NCI-H774 (cell line): ENCODE measurements around the gene KLHDC4.

Experiments used
- DNase-seq: peaks from one replicate; lab custom pipeline; 2025; lab: John Stamatoyannopoulos, UW

KLHDC4 gene

DNA sequence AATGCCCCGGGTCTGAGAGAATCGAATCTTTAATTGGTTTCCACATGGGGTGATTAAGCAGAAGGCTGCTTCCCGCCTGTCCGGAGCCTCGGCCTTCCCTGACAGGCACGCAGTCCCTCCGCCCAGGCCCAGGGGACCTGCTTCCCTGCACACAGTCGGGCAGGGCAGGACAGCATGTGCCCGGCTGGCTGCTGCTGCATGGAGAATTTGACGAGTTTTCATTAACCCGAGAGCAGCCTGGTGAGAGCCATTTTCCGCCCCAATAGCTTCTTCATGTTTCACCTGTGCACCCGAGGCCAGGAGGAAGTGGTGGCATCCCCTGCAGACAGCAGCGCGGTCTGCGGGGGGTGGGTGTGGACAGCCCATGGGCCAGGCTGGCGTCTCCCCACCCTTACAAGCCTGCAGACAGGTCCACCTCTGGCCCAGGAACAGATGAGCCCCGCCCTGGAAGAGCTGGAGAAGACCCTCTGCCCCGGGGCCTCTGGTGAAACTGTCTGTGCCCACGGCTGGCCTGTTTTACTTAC is 67.0 kb downstream of the KLHDC4 start:
- DNase-seq = no peak

GRCh38 chr16:87698241-87698640 is 67.5 kb downstream of the KLHDC4 start:
- no peak for DNase-seq

DNA sequence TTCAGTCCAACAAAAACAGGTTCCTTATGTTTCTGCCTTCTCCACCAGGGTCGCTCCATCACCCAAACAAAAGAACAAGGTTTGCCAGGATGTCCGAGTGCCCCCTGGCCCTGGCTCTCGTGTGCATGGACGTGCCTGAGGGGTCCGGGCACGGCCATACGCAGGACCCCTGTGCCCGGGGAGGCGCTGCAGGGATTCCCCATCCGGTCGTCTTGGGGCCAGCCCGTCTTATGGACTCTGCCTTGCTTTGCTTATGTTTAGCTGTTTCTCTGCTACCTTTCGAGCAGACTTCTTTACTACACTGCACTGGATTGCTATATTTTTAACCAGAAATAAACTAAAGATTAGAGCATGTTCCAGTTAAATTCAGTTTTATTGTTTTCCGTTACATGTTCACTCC is 68.0 kb downstream of the KLHDC4 start:
- no peak for DNase-seq

- DNase-seq = no peak
Observed at GRCh38 chr16:87697256-87697655, 68.5 kb downstream of the KLHDC4 start.

DNA sequence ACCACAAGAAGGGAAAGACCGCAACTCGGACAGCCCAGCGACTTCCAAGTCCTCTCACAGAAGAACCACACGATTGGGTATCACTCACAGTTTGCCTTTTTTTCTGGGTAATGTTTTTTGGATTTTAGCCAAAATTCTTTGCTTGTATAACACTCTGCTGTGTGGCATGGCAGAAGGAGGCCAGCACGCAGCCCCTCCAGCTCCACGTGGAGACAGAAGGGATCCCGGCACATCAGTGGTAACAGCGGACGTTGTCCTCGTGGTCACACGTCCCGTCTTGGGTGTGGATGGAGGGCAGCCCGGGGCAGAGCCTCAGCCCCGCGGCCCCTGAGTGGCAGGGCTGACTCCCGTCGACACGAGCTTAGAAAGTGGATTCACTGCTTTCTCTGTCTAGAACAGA is 69.1 kb downstream of the KLHDC4 start:
- DNase-seq = no peak

DNA sequence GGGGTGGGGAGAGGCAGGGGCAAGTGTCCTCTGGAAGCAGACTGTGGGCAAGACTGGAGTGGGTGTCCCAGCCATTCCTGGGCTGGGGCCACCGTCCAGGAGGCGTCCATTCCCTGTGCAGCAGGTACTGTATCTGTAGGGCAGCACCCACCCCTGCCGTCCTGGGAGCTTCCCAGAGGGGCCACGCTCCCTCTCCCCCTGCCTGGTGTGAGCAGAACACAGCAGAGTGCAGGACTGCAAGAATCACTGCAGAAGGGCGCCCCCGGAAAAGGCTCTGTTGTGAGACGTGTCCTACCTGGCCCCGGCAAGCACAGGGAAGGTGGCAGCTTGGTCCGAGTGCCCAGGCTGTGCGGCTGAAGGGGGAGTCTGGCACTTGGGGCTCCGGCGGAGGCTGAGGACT is 70.3 kb downstream of the KLHDC4 start:
- no peak for DNase-seq

DNA sequence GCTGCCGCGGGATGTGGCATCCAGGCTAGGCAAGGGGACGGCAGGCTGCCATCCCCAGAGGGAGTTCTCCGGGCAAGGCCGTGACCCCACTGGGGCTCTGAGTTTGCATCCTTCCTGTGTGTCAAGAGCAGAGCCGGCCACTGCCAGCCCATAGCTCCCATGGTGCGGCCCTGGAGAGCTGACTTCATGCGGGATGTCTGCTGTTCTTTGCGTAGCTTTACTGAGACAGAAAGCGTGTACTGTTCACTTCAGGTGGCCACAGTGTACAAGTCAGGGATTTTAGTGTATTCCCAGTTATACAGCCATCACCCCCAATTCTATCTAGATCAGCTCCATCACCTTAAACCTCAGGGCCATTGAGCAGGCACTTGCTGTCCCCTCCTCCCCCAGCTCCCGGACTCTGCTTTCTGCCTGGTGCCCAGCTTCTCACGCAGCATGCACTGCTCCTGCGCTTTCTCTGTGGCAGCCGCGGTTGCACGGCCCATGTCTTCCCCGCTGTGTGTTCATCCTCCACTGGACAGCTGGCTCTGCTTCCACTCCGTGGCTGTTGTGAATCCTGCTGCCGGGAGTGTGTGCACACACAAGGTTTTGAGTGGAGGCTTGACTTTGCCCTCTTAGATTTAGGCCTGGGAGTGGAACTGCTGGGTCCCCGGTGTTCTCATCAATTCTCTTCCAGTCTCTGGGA is 71.2 kb downstream of the KLHDC4 start:
- DNase-seq = no peak

DNA sequence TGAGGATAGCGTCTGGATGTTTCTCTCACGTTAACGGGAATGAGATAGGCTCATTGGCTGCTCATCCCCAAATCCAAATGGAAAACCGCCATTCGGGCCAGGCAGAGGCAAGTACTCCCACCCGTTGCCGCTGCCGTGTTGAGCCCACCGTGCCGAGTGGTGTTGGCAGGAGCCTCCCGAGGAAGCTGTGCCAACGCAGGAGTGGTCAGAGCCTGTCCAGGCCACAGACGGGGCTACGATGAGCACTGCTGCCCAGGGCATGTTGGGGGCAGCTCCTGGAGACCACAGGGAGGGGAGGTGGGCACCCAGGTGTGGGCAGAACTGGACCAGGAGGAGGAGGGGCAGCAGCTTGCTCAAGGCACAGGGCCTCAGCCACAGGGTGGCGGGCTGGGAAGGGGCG is 72.0 kb downstream of the KLHDC4 start:
- no peak for DNase-seq

GRCh38 chr16:87692756-87693155 is 73.0 kb downstream of the KLHDC4 start:
- no peak for DNase-seq

DNA sequence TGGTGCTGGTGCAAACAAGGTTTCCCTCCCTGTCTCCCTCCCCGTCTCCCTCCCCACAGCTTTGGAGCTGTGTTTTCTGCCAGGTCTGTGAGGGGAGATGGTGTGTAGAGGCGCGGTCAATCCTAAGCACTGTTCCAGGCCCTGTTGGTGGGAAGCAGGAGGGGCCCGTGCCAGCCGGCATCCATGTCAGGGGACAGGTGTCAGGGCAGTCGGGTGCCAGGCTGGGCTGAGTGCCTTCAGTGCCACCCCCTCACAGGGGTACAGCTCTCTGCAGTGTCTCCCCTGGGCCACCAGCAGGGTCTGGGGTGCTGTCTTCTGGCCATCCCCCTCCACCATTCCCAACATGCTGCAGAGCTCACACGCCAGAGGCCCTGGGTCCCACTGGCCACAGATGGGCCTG is 73.6 kb downstream of the KLHDC4 start:
- no peak for DNase-seq

DNA sequence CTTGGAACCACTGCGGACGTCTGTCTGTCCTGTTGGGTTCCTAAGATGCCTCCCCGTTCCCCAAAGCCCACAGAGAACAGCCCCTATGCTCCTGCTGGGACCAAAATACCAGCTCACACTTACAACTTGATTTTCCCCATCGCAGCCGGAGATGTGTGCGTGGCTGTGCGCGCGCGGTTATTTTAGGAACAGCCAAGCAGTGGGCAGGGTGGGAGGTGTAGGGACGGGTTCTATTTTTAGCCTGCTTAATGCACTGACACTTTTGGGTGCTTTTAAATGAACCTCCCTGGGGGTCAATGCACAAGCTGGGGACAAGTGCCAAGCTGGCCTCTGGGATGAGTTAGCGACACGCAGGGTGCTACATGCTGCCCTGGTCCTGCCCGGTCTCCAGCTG is 74.1 kb downstream of the KLHDC4 start:
- no peak for DNase-seq

DNA sequence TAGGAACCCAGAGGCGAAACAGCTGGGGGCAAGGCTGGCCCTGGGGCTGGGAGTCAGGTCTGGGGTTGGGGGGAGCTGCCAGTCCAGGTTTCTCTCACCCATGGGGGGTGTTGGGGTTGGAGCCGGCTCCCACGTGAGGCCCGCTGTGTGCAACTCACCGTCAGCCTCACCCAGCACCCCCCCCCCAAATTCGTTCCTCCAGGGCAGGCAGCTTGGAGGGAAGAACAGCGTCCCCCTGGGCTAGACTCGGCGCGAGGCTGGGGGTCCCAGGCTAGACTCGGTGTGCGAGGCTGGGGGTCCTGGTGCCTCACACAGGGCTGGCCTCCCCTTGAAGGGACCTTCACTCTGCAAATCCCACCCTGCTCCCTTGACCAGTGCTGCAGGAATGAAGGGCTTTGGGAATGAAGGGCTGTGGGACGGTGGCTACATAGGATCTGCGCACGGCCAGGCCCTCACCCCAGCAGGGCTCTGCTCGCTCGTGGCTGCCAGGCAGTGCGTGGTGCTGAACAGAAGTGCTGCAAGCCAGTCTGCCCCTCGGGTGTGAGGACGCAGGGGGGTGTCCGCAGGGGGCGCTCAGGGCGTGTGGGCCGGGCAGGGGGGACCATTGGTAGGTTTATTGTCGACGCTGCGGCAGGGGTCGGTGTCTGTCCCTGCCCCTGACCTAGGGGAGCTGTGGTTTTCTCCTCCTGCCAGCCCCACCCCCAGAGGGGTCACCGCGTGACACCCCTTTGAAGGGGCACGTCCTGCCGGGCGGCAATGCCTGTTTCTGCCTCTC is 74.7 kb downstream of the KLHDC4 start:
- DNase-seq = no peak

DNA sequence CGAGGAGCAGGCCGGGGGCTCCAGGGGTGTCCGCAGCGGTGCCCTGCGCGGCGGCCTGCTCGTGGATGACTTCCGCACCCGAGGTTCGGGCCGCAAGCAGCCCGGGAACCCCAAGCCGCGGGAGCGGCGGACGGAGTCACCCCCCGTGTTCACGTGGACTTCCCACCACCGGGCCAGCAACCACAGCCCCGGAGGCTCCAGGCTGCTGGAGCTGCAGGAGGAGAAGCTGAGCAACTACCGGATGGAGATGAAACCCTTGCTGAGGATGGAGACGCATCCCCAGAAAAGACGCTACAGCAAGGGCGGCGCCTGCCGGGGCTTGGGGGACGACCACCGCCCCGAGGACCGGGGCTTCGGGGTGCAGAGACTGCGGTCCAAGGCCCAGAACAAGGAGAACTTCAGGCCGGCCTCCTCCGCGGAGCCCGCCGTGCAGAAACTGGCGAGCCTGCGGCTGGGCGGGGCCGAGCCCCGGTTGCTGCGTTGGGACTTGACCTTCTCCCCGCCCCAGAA is 75.8 kb downstream of the KLHDC4 start:
- DNase-seq = no peak

DNA sequence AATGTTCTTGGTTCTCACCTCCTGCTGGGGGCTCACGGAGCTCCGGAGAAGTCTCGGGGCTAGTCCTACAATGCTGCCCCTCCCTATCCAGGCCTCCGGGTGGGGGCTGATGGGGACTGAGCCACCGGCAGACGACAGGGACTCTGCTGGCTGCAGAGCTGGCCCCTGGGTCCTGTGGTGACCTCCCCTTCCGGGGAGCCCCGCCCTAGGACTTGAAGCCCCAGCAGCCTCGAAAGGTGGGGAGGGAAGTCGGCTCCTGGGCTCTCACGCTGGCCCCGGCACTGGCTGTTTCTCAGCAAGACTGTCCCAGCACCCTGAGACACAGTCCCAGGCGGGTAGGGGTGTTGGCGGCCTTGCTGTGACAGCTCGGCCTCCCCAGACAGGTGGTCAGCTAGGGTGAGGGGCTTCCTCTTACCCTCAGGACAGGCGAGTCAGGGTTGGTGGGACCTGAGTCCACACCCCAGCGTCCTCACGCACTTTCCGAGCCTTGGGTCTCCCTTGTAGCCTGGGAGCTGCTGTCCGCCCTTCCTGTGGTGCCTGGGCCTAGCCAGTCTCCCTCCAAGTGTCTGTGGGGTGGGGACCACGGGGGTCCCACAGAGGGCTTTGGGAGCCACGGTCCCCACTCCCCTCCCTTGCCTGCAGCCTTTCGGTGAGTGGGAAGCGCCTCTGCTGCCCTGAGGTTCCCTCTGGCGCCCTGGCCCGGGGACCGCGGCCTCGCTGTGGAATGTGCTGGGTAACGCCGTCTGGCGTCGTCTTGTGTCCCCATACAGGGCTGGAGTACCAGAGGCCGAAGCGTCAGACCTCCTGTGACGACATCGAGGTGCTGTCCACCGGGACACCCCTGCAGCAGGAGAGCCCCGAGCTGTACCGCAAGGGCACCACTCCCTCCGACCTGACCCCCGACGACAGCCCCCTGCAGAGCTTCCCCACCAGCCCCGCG is 76.6 kb downstream of the KLHDC4 start:
- DNase-seq = no peak

GRCh38 chr16:87687998-87688529 is 77.7 kb downstream of the KLHDC4 start:
- no peak for DNase-seq

DNA sequence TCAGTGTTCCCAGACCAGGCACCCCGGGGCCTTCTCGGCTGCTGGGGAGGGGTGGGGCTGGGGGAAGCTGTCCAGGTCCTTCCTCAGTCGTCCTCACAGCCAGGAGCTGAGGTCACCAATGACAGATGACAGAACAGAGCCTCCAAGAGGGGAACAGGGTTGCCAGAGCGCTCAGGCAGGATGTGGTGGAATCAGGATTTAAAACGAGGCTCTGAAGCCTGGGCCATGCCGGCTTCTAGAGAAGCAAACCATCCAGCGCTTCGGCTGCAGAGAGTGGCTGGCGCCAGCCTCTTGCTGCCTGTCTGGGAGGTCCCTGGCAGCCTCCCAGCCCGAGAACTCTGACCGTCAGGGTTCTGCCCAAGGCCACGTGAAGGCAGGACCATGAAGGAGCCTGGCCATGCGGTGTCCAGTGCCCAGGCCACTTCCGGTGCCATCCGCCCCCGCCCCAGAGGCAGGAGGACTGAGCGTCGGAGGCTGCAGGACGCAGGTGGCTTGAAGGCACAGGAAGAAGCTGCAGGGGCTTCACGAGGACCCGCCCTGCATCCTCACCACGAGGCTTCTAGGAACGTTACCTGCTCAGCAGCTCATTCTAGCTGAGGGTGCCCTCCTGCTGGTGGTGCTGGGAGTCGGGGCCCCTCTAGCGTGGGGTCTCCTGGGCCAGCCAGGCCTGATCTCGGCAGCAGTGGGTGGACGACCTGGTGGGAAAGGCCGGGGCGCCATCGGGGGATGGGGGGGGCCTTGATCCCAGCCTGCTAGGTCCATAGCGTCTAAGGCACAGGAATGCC is 78.5 kb downstream of the KLHDC4 start:
- no peak for DNase-seq

- DNase-seq = no peak
Observed at GRCh38 chr16:87686697-87687096, 79.1 kb downstream of the KLHDC4 start.

GRCh38 chr16:87685766-87686165 is 80.0 kb downstream of the KLHDC4 start:
- DNase-seq = no peak

DNA sequence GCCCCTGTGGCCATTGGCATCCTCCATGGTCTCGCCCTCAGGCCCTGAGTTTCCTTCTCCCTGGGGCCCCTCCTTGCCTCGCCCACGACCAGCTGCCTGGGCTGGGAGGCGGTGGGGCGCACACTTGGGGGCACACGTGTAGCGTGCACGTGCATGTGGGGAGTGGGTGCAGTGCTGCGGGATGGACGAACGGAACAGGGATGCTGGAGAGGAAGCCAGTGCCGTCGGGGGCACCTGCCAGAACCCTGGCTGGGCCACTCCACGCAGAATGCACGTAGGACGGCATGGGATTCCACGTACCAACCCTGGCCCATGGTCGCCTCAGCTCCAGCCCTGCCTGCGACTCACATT is 80.4 kb downstream of the KLHDC4 start:
- no peak for DNase-seq

DNA sequence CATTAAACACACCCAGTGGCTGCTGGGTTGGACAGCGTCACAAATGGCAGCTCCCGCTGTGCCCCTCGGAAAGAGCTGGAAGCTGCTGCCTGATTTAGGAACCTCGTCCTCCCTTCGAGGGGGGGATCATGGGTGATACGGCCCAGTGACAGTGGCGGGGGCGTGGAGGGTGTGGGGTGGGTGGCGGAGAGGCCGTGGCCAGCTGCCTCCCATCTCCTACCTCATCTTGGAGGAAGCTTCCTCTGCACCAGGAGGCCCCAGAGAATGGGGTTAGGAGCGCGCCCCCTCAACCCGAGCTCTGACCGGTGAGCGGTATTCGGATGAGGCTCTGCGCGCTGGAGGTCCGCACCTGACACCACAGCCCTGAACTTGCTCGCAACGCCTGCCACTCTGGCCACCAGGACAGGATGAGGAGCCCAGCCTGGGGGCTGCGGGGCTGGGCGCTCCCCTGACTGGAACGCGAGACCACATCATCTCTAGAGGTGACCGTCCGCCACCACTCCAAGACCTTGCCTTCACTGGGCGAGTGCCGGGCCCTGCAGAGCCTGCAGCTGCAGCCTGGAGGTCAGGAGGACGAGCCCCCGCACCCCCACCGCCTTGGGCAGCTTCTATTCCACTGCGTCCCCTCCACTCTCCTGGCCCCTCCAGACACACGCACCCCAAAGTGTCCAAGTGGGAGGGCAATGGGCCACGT is 80.9 kb downstream of the KLHDC4 start:
- no peak for DNase-seq
